Esophagus squamous epithelium (tissue), 5 donors: ENCODE data around the gene DEF6. TPM values are rescaled to one million over a fixed set of nuclear protein-coding genes. Genes with fewer than 3 reads are reported as not detected.
A peak's percentile ranks its signal among the peaks of the same experiment; 100 is the strongest.

Experiments used
- DNase-seq: peaks from one replicate; lab custom pipeline; 2025; lab: John Stamatoyannopoulos, UW
- H3K27ac ChIP-seq, 4 donors: fragments of 200-600 bp; sonication (generic); one replicate each; pipeline ENCODE4 v1.5.1; 2016 to 2019; ENCODE audit warnings: mild to moderate bottlenecking in 1 of 4
- H3K27me3 ChIP-seq, 4 donors: fragments of 200-600 bp; sonication (generic); 1 replicate in 3 of 4; 2 replicates in 1 of 4; pipeline versions ENCODE4 v1.5.1 to v1.6.0; 2017 to 2021; ENCODE audit warnings: antibody characterized with exemption in 1 of 4
- H3K36me3 ChIP-seq, 3 donors: fragments of 200-600 bp; sonication (generic); one replicate each; pipeline ENCODE4 v1.5.1; 2016 to 2019
- H3K4me1 ChIP-seq, 3 donors: fragments of 200-600 bp; sonication (generic); one replicate each; pipeline ENCODE4 v1.5.1; 2017 to 2019
- H3K4me3 ChIP-seq, 4 donors: fragments of 200-600 bp; sonication (generic); 1 replicate in 3 of 4; 2 replicates in 1 of 4; pipeline ENCODE4 v1.5.1; 2016 to 2019; ENCODE audit warnings: mild to moderate bottlenecking in 2 of 4, moderate library complexity in 1 of 4
- H3K9me3 ChIP-seq, 3 donors: fragments of 200-600 bp; sonication (generic); one replicate each; pipeline ENCODE4 v1.5.1; 2016 to 2019
- POLR2A ChIP-seq, 4 donors: fragments of 450-650 bp; IDR thresholded peaks; one replicate each; pipeline ENCODE4 v1.6.1; 2017; ENCODE audit warnings: antibody characterized with exemption in 4 of 4, mild to moderate bottlenecking in 4 of 4, moderate library complexity in 3 of 4
- WGBS, 2 donors: methylation state at CpG; one replicate each; pipeline ENCODE4 v1.1.5; 2018; 5-methylcytosine and 5-hydroxymethylcytosine counted together
- intact Hi-C: fragments of 100-400 bp; cut with DNase I; formaldehyde crosslinking; loops from one replicate; pipeline ENCODE4 v1.15.0; 2022
- total RNA-seq, 4 donors: library from RNA; depleted of rRNA; stranded (reverse); fragments of >200 nt; gene quantifications; one replicate each; pipeline ENCODE4 v1.1.0, GENCODE V29; 2016
- TF ChIP-seq, protein P1 (sequence below), 6 experiments: fragments of 450-650 bp in 4 of 6; fragments of 200-600 bp in 2 of 6; sonication (generic) in 2 of 6; IDR thresholded peaks; one replicate each; pipeline ENCODE4 v1.5.1; 2016 to 2019; ENCODE audit warnings: antibody characterized with exemption in 6 of 6, mild to moderate bottlenecking in 4 of 6, moderate library complexity in 4 of 6
- donor health status: DM: yes; HTN: yes; CAD: no.

Gene DEF6
- total RNA-seq, 4 donors from 2014 or later, result 20.5 to 38.0 (median 25.2) TPM

DNA sequence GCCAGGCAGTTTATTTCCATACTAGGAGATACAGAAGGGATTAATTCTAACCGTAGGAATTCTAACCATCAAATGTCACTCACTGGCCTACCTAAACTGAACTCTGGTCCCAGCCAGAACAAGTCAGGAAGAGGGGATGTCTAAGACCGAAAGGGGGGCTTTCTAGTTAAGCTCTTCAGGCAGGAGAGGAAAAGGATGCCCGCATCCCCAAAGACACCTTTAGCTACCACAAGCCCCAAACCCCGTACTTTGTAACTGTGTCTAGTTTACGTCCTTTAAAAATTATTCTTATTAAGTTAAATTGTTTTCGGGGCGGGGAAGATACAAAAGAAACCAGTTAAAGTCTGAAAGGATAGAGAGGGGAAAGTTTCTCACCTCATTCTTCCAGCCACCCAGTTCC is 39.3 kb upstream of the DEF6 start:
- no peaks in the 10 kb centered on the region for H3K27me3 ChIP-seq
- TF ChIP-seq, protein P1, sequence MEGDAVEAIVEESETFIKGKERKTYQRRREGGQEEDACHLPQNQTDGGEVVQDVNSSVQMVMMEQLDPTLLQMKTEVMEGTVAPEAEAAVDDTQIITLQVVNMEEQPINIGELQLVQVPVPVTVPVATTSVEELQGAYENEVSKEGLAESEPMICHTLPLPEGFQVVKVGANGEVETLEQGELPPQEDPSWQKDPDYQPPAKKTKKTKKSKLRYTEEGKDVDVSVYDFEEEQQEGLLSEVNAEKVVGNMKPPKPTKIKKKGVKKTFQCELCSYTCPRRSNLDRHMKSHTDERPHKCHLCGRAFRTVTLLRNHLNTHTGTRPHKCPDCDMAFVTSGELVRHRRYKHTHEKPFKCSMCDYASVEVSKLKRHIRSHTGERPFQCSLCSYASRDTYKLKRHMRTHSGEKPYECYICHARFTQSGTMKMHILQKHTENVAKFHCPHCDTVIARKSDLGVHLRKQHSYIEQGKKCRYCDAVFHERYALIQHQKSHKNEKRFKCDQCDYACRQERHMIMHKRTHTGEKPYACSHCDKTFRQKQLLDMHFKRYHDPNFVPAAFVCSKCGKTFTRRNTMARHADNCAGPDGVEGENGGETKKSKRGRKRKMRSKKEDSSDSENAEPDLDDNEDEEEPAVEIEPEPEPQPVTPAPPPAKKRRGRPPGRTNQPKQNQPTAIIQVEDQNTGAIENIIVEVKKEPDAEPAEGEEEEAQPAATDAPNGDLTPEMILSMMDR (IDR thresholded peaks at IDR 0.05), result no peak
- TF ChIP-seq POLR2A (IDR thresholded peaks at IDR 0.05), result no peak
- peaks cover 0 to 32% (median 10%) of the 10 kb centered on the region in 3 donors for H3K4me1 ChIP-seq
- 36 to 45% methylated on average over 7 of the region's 7 CpGs for WGBS, 2 donors
- H3K9me3 ChIP-seq, result no peaks in the 10 kb centered on the region
- peak overlapping the region; percentile 60 to 96 (median 94) for H3K4me3 ChIP-seq
- no peaks in the 10 kb centered on the region for H3K36me3 ChIP-seq
- no peak for DNase-seq
- peak overlapping the region; percentile 95 to 99 (median 98) for H3K27ac ChIP-seq
- intact Hi-C loops, result no loop called here

DNA sequence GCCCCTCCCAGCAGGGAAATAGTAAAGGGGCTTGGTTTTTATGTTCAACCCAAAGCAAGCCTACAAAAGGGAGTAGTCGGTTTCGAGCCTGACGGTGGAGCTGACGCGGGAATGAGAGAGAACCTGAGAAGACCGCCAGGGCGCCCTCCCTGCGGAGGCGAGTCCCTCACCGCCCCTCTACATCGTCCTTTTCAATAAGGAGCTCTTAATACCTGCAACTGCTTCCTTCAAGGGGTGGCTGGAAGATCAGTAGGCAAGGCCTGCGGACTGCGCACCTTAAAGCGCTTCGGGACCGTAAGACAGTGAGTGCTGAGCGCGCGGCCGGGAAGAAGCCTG is 38.8 kb upstream of the DEF6 start:
- Histone ChIP-seq H3K4me1 (peaks cover 0 to 36% (median 10%) of the 10 kb centered on the region in 3 donors), H3K9me3 (no peaks in the 10 kb centered on the region), H3K36me3 (no peaks in the 10 kb centered on the region), H3K27me3 (no peaks in the 10 kb centered on the region), H3K27ac (peak overlapping the region; percentile 95 to 99 (median 98)), H3K4me3 (peak overlapping the region; percentile 60 to 96 (median 94))
- DNase-seq, result no peak
- TF ChIP-seq, protein P1 (IDR thresholded peaks at IDR 0.05), result peak in 1 of 6 experiments; percentile 21
- TF ChIP-seq POLR2A (IDR thresholded peaks at IDR 0.05), result no peak
- intact Hi-C loops, result no loop called here
- WGBS, 2 donors, result 0 to 3% methylated on average over 10 to 20 of the region's 20 CpGs

DNA sequence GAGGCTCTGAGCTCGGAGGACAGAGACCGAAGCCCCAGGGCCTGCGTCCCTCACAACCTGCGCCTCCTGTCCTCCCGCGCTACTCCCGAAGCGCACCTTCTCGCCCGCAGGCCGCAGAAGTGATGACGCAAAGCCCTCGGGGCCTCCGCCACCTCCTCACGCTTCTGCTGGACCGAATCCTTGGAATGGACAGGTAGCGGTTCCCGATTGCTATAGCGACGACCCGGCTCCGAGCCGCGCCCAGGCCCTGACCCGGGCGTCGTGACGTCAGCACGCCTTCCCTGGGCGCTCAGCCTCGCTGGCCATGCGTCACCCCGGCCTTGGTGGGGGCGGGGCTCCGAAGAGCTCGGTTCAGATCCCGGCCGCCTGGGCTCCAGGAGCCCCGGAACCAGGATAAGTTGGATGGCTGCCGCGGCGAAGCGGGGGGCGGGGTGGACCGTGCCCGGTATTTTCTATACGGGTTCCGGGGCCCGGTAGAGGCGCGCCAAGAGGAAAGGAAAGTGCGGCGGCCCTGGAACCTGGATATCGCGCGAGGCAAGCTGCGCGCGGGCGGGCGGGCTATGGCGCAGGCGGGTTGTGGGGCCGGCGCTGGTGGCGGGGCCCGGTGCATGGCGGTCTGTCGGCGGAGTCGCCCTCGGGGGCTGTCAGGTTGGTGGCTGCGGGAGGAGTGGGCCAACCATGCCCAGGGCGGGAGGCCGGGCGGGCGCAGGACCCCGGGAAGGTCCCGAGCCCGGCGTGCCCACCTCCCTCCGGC is 38.2 kb upstream of the DEF6 start, which contains the start of gene ZNF76:
ZNF76 (plus strand) TSS at position 542 of the 754 bp plus-strand sequence. CDS start 21,417 bp downstream, outside the sequence.
- Histone ChIP-seq H3K4me1 (peaks cover 0 to 39% (median 10%) of the 10 kb centered on the region in 3 donors), H3K9me3 (no peaks in the 10 kb centered on the region), H3K27ac (peak within 1 kb of the TSS; percentile 95 to 99 (median 98)), H3K36me3 (no peaks in the 10 kb centered on the region), H3K27me3 (no peaks in the 10 kb centered on the region), H3K4me3 (peak within 1 kb of the TSS; percentile 60 to 96 (median 94))
- TF ChIP-seq, protein P1 (IDR thresholded peaks at IDR 0.05), result peak in 4 of 6 experiments; percentile 17 to 62 (median 48)
- peak in 3 of 4 donors; percentile 54 to 71 (median 55) for TF ChIP-seq POLR2A (IDR thresholded peaks at IDR 0.05)
- WGBS, 2 donors, result 0% methylated on average over 3 to 12 of the region's 82 CpGs
- DNase-seq, result peak; percentile 67
- intact Hi-C loops, result no loop called here

DNA sequence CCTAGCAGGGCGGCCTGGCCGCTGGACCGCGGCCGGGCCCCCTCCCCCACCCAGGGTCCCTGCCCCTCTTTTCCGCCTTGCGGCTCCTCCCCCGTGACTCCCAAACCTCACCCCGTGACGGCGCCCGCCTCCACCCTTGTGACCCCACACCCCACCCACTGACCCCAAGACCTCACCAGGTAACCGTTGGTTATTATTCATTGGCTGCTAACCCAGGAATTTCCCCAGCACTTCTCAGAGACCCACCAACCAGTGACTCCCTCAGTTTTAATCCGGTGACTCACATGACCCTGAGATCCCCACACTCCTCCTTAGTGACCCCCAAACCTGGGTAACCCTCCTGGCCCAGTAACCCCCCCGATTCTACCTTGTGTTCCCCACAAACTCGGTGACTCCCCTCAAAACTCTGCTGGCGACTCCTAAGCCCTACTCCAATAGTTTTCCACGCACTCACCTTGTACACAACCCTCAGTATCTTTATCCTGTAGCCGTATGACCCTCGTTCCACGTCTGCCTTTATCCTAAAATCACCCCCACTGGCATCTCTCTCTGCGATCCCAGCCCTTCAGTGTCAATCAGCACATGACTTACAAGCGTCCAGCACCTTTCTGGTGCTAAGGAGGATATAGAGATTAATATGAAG is 37.5 kb upstream of the DEF6 start:
- H3K27ac ChIP-seq, result peak overlapping the region; percentile 95 to 99 (median 98)
- H3K4me1 ChIP-seq, result peaks cover 0 to 39% (median 10%) of the 10 kb centered on the region in 3 donors
- H3K36me3 ChIP-seq, result no peaks in the 10 kb centered on the region
- no peak for DNase-seq
- peak overlapping the region; percentile 60 to 96 (median 94) for H3K4me3 ChIP-seq
- TF ChIP-seq, protein P1 (IDR thresholded peaks at IDR 0.05), result no peak
- no peak for TF ChIP-seq POLR2A (IDR thresholded peaks at IDR 0.05)
- no peaks in the 10 kb centered on the region for H3K9me3 ChIP-seq
- no peaks in the 10 kb centered on the region for H3K27me3 ChIP-seq
- intact Hi-C loops, result no loop called here
- 11 to 12% methylated on average over 10 of the region's 23 CpGs for WGBS, 2 donors
